ENCODE results near the gene MYO10.
"Not testable (repeated sequence)": the region's sequence is repeated elsewhere in the genome, so short reads cannot be mapped to it uniquely, and the experiment has no call there.

The MYO10 gene

GRCh38 chr5:16772556-16772955 is 163.5 kb downstream of the MYO10 start:
- no peak for DNase-seq

GRCh38 chr5:16768184-16768583 is 167.9 kb downstream of the MYO10 start:
- DNase-seq = no peak

GRCh38 chr5:16763211-16763610 is 172.9 kb downstream of the MYO10 start:
- DNase-seq = no peak

GRCh38 chr5:16759147-16759773 is 176.8 kb downstream of the MYO10 start:
- DNase-seq = peak; percentile 7 to 12

- no peak for DNase-seq
Measured at GRCh38 chr5:16757989-16758501, 178.0 kb downstream of the MYO10 start.

- DNase-seq = not testable (repeated sequence)
Measured at GRCh38 chr5:16757577-16757976, 178.5 kb downstream of the MYO10 start.

- no peak for DNase-seq
Measured at GRCh38 chr5:16757146-16757545, 178.9 kb downstream of the MYO10 start.

GRCh38 chr5:16756692-16757091 is 179.4 kb downstream of the MYO10 start:
- no peak for DNase-seq

GRCh38 chr5:16755641-16756040 is 180.4 kb downstream of the MYO10 start:
- DNase-seq = no peak

- DNase-seq = no peak
Measured at GRCh38 chr5:16754601-16755000, 181.5 kb downstream of the MYO10 start.

GRCh38 chr5:16754086-16754485 is 182.0 kb downstream of the MYO10 start:
- DNase-seq = no peak

GRCh38 chr5:16750445-16750844 is 185.6 kb downstream of the MYO10 start:
- DNase-seq = no peak

- DNase-seq = no peak
Measured at GRCh38 chr5:16749626-16750025, 186.5 kb downstream of the MYO10 start.

GRCh38 chr5:16744164-16744880 is 191.8 kb downstream of the MYO10 start:
- no peak for DNase-seq

GRCh38 chr5:16742938-16743337 is 193.2 kb downstream of the MYO10 start:
- DNase-seq = no peak

- no peak for DNase-seq
Measured at GRCh38 chr5:16740811-16741392, 195.2 kb downstream of the MYO10 start.

GRCh38 chr5:16740066-16740810 is 195.8 kb downstream of the MYO10 start:
- no peak for DNase-seq

- not testable (repeated sequence) for DNase-seq
Measured at GRCh38 chr5:16738393-16738792, 197.7 kb downstream of the MYO10 start.

- DNase-seq = no peak
Measured at GRCh38 chr5:16737620-16738364, 198.3 kb downstream of the MYO10 start.

- no peak for DNase-seq
Measured at GRCh38 chr5:16737209-16737608, 198.9 kb downstream of the MYO10 start.

GRCh38 chr5:16736158-16736995 is 199.7 kb downstream of the MYO10 start:
- no peak for DNase-seq
